ENCODE data around the gene PNPLA2.

The PNPLA2 gene

DNA sequence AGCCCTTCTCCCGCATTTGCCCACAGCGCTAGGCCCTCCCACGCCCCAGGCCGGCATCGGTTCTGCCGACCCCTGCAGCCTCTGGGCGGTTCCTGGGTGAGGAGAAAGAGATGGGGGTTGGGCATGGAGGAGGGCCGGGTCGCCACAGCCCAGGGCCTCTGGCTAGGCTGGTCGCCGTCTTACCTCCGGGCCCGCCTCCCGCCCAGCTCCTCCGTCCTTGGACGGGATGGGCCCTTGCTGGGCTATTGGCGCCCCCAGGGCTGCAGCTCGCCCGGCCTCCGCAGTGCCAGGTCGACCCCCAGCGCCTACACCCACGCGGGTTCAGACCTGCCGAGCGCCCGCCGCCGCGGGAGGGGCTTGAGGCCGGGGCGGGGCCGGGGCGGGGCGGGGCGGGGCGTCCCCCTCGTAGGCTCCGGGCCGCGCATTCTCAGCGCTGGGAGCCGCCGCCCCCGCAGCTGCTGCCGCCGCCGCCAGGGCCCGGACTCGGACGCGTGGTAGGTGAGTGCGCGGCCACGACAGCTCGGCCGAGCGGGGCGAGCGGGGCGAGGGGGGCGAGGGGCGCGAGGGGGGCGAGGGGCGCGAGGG is 13.9 kb downstream of the PNPLA2 start, which contains the start of gene CD151:
Gene CD151 (plus strand): TSS at position 424 of the 585 bp plus-strand sequence. CDS start 3,118 bp downstream, outside the sequence.
- DNase-seq: peak; percentile 84

DNA sequence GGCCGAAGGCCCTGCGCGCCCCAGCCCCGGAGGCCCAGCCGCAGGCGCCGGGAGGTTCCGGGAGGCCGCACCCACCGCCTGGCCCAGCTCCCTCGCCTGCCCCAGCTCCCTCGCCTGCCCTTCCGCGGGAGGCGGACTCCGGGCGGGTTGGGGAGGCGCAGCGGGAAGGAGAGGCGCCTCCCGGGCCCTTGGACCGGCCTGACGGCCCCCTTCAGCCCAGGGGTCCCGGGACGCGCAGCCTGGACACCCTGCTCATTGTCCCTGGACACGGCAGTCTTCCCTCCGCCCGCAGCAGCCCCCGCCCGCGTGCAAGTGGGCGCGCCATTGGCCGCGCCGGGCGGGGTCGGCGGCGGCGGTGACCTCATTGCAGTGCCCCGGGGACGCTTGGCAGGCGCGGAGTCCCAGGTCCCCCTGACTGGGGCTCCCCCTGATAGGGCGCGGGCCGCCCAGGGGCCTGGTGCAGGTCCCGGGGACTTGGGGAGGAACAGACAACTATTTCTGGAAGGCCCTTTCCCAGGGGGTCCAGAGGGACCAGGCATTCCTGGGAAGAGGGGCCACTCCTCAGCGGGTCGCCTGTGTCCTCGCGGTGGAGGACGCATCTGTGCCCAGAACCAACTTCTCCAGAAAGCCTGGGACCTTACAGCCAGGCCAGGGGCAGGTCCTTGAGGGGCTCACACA is 14.5 kb downstream of the PNPLA2 start:
- peak; percentile 75 for DNase-seq

DNA sequence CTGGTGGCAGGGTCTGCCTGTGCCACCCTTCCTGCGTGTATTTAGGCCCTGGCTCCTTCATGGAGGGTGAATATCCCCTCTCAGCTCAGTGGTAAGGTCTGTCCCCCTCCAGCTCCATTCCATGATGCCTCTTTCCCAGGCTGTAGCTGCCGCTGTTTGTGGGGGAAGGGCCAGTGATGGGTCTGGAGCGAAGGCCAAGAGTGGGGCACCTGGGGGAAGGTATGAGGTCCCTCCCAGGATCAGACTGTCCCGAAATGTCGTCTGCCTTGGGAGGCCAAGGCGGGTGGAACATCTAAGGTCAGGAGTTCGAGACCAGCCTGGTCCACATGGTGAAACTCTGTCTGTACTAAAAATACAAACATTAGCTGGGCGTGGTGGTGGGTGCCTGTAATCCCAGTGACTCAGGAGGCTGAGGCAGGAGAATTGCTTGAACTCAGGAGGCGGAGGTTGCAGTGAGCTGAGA is 15.2 kb downstream of the PNPLA2 start:
- no peak for DNase-seq

- DNase-seq: no peak
These were observed 15.9 kb downstream of the PNPLA2 start for GRCh38 chr11:834371-835316.

- no peak for DNase-seq
These were observed 17.6 kb downstream of the PNPLA2 start for GRCh38 chr11:836274-836673.

GRCh38 chr11:836700-837099 is 18.0 kb downstream of the PNPLA2 start:
- no peak for DNase-seq

GRCh38 chr11:837189-837989 is 18.7 kb downstream of the PNPLA2 start:
- DNase-seq: no peak

- DNase-seq: no peak
These were observed 19.2 kb downstream of the PNPLA2 start for GRCh38 chr11:837990-838307.

DNA sequence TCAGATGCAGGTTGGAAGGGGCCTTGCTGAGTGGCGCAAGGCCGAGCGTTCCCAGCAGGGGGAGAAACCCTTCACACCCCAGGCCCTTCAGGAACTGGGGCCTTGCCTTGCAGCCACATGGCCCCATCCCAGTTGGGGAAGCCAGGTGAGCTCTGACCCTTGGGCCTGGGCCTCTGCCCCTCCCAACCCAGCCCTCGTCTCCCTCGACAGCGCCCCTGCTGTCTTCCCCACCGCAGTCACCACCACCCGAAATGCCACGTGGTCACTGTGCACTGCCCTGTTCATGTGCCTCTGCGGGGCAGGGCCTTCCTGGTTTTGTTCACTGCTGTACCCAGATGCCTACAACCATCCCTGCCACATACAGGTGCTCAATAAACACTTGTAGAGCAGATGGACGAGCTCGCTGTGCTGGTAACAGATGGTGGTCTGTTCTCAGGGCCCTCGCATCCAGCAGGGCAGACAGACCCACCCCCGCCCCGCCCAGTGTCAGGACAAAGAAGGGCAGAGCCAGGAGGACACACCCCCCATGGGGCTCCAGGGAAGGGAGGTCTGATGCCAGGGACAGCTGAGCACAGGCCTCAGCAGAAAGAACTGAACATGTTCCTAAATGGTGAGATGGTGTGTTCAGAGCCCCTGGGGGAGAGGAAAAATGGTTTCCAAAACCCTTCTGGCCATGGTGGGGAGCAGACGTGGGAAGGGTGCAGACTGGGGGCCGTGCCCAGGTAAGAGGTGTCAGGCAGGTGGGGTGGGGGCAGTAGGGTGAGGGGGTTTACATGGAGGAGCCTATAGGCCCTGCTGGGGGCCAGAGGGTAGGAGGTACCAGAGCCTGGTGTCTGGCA is 19.9 kb downstream of the PNPLA2 start:
- DNase-seq: no peak

- no peak for DNase-seq
These were observed 20.5 kb downstream of the PNPLA2 start for GRCh38 chr11:839280-839623.

GRCh38 chr11:839875-840617 is 21.3 kb downstream of the PNPLA2 start:
- no peak for DNase-seq

DNA sequence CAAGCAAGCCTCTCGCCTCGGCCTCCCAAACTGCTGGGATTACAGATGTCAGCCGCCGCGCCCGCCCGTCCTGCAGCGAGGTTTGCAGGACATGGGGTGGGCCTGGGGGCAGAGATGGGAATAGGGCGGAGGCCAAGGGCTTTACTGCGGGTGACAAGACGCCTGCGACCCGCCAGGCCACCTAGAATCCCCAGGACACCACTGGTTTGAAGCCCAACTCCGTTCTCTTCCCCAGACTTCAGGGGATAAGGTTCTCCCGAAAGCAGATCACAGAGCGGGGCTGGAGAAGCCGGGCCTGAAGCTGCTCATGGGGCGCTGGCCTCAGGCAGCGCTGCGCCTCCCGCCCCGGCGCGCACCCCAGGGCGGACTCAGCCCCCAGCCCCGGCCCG is 23.3 kb downstream of the PNPLA2 start:
- no peak for DNase-seq

GRCh38 chr11:842370-843002 is 23.8 kb downstream of the PNPLA2 start, which contains the start of the genes POLR2L and TSPAN4:
Gene POLR2L, minus strand, starts transcription at chr11:842529. Its CDS starts 21 bp downstream, at chr11:842508.
Gene TSPAN4, plus strand, starts transcription at chr11:842852. Its CDS starts 7,453 bp downstream, at chr11:850305.
- DNase-seq: peak; percentile 96

- DNase-seq: no peak
These were observed 24.5 kb downstream of the PNPLA2 start for GRCh38 chr11:843086-843734.

DNA sequence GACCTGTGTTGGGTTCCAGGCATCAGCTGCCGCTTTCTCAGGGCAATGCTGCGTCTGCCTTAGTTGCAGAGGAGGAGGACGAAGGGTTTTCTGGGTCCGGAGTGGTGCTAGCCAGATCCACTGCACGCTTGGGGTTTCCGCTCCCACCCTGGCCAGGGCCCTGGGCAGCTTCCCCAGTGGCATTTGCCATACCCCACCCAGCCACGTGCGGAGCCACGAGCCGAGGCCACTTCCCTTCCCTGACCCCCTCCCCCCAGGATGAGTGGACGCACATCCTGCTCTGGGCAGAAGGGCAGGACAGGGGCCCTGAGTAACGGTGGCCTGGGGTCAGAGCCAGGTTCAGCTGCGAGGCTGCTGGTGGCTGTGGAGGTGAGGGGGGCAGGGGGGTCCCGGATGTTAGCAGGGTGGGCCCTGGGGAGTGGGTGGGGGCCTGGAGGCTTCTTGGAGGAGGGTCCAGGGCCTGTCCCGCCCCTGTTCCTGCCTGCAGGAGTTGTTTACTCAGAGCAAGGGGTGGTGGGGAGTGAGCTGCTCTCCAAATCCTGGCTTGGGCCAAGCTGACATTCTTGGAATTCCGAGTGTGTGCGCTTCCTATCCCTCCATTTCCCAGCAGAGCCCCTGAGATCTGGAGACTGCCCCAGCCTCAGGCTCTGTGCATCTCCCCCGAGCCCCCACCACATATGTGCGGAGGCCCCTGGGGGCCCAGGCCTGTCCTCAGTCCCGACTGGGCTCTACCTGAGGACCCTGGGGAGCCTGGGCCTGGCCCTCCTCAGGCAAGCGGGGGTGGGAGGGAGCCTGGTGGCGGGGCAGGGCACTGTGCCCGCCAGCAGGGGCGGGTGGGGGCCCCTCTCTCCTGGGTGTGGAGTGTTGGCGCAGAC is 25.3 kb downstream of the PNPLA2 start:
- no peak for DNase-seq

- no peak for DNase-seq
These were observed 26.3 kb downstream of the PNPLA2 start for GRCh38 chr11:844693-845644.

GRCh38 chr11:845872-846495 is 27.3 kb downstream of the PNPLA2 start:
- DNase-seq: no peak

Measured in activated effector memory CD4-positive, alpha-beta T cell treated with anti-CD3 and anti-CD28 coated beads, Interleukin-2, amount 50 U/mL, for 16 hours (primary cell).